Nephron (organoid): ENCODE measurements around the gene RNF151.
A peak's percentile ranks its signal among the peaks of the same experiment; 100 is the strongest.

Experiments
- H3K27ac Mint-ChIP-seq, 3 experiments: 2 replicates each; pipeline ENCODE4 v1.8.0; 2020; ENCODE audit warnings: mixed read lengths in 3 of 3, mild to moderate bottlenecking in 2 of 3, moderate library complexity in 1 of 3
- H3K27me3 Mint-ChIP-seq: 2 replicates; pipeline ENCODE4 v1.8.0; 2021; ENCODE audit warnings: low read depth, mild to moderate bottlenecking, moderate library complexity, mixed read lengths
- H3K36me3 Mint-ChIP-seq: 2 replicates; pipeline ENCODE4 v1.8.0; 2020; ENCODE audit warnings: low read depth, mixed read lengths
- H3K4me1 Mint-ChIP-seq: 2 replicates; pipeline ENCODE4 v1.8.0; 2020; ENCODE audit warnings: mixed read lengths
- H3K4me3 Mint-ChIP-seq, 3 experiments: 2 replicates each; pipeline ENCODE4 v1.8.0; 2020; ENCODE audit warnings: mild to moderate bottlenecking in 3 of 3, mixed read lengths in 3 of 3, moderate library complexity in 2 of 3
- H3K9me3 Mint-ChIP-seq: 2 replicates; pipeline ENCODE4 v1.8.0; 2020; ENCODE audit warnings: mixed read lengths
- TF ChIP-seq, protein P1 (sequence below), 3 experiments: fragments of 200-600 bp; sonication (generic); IDR thresholded peaks; one replicate each; pipeline ENCODE4 v1.5.0; 2021; ENCODE audit warnings: antibody characterized with exemption in 3 of 3; ENCODE audit not compliant: unreplicated experiment in 3 of 3

The RNF151 gene

DNA sequence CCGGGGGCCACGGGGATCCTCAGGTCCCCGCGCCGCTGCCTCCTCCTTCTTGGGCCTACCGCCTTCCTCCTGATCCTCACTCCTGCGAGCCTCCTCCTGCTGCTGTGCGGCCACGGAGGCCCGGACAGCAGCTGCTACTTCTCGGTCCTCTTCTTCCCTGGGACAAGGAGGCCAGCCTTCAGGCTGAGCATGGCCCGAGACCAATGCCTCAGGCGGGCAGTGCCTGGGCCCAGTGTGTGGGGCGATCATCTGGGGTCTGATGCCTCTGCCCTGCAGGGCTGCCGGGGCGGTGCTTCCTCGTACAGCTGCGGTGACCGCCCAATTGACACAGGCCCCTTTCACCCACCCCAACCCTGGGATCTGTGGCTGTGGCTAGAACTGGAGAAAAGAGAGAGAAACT lies 34.4 kb downstream of the RNF151 start:
- TF ChIP-seq, protein P1, sequence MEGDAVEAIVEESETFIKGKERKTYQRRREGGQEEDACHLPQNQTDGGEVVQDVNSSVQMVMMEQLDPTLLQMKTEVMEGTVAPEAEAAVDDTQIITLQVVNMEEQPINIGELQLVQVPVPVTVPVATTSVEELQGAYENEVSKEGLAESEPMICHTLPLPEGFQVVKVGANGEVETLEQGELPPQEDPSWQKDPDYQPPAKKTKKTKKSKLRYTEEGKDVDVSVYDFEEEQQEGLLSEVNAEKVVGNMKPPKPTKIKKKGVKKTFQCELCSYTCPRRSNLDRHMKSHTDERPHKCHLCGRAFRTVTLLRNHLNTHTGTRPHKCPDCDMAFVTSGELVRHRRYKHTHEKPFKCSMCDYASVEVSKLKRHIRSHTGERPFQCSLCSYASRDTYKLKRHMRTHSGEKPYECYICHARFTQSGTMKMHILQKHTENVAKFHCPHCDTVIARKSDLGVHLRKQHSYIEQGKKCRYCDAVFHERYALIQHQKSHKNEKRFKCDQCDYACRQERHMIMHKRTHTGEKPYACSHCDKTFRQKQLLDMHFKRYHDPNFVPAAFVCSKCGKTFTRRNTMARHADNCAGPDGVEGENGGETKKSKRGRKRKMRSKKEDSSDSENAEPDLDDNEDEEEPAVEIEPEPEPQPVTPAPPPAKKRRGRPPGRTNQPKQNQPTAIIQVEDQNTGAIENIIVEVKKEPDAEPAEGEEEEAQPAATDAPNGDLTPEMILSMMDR (IDR thresholded peaks at IDR 0.05; ENCODE audit: unreplicated experiment in 3 of 3) = no peak
- Mint-ChIP-seq H3K4me1 (peaks cover 14% of the 10 kb centered on the region), H3K9me3 (no peaks in the 10 kb centered on the region), H3K36me3 (peaks cover 18% of the 10 kb centered on the region), H3K4me3 (no peak overlapping the region), H3K27me3 (no peaks in the 10 kb centered on the region), H3K27ac (no peak overlapping the region)

DNA sequence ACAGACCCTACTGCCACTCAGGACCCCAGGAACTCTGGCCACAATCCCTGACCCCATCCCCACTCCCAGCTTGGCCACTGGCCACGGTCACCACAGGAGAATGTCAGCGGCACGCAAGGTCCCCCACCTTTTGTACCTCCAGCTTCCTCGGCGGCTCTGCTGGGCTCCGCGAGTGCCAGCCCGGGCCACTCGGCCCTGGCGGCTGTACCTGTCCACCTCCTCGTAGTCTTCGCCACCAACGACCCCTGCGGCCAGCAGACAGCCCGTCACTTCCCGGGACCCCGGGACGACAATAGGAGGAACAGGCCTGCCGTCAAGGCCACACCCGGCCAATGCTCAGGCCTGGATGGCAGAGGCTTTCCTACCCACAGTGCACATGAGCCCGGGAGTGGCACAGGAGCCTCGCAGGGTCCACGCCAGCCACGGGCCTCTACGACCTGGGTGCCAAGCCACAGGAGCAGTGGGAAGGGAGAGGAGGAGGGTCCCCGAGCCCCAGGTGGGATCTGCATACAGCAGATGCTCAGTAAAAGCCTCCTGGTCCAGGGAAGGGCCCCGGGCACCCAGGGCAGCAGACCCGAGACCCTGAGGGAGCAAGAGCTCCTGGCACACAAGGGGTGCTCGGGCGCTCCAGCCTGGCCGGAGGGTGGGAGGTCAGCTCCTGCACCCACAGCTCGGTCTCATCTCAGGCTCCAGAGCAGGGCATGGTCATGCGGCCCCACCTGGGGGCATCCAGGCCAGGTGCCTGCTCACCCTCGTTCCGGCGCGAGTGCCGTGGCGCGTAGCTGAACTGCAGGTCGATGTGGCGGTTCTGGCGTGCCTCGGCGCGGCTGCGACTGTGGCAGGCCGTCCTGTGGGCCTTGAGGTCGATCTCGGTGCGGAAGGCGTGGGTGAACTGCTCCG lies 35.0 kb downstream of the RNF151 start:
- no peak overlapping the region for H3K27ac Mint-ChIP-seq
- TF ChIP-seq, protein P1 (IDR thresholded peaks at IDR 0.05; ENCODE audit: unreplicated experiment in 3 of 3) = no peak

DNA sequence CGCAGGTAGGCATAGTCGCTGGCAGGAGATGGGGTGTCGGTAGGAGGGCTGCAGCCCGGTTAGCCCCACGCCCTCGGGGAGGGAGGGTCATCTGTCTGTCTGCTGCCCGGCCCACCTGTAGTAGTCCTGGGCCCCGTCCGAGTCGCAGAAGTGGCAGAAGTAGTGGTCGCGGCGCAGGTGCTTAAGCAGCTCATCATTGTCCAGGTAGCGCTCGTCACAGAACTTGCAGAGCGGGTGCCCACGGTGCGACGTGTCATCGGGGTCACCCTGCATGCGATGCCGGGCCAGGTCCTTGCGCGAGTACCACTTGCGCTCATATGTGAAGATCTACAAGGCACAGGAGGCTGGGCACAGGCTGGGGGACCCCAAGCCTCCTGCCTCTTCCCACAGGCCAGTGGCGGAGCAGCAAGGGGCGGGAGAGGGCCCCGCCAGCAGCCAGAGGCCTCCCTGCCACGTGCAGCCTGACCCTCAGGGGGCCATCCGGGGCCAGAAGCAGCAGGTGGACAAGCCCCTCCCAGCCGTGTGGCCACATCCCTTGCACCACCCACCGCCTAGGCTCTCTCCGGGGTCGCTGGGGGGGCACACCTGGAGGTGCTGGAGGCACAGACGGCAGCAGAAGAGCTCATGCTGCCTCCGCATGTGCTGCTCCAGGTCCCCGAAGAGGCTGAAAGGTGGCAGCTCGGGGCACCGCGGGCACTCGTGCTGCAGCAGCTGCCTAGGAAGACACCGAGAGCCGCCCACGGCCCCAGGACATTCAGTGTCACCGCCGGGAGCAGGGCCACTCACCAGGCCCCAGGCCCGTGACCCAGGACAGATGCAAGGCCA lies 36.0 kb downstream of the RNF151 start:
- TF ChIP-seq, protein P1 (IDR thresholded peaks at IDR 0.05; ENCODE audit: unreplicated experiment in 3 of 3) = no peak
- Mint-ChIP-seq H3K9me3 (no peaks in the 10 kb centered on the region), H3K36me3 (peaks cover 14% of the 10 kb centered on the region), H3K27ac (no peak overlapping the region), H3K4me1 (peaks cover 19% of the 10 kb centered on the region), H3K27me3 (peaks cover 4% of the 10 kb centered on the region), H3K4me3 (no peak overlapping the region)

More for the DNA sequence above, 35.0 kb downstream of the RNF151 start:
- H3K4me1 Mint-ChIP-seq = peaks cover 16% of the 10 kb centered on the region
- H3K27me3 Mint-ChIP-seq = peaks cover 2% of the 10 kb centered on the region
- no peaks in the 10 kb centered on the region for H3K9me3 Mint-ChIP-seq
- H3K4me3 Mint-ChIP-seq = no peak overlapping the region
- H3K36me3 Mint-ChIP-seq = peaks cover 18% of the 10 kb centered on the region

DNA sequence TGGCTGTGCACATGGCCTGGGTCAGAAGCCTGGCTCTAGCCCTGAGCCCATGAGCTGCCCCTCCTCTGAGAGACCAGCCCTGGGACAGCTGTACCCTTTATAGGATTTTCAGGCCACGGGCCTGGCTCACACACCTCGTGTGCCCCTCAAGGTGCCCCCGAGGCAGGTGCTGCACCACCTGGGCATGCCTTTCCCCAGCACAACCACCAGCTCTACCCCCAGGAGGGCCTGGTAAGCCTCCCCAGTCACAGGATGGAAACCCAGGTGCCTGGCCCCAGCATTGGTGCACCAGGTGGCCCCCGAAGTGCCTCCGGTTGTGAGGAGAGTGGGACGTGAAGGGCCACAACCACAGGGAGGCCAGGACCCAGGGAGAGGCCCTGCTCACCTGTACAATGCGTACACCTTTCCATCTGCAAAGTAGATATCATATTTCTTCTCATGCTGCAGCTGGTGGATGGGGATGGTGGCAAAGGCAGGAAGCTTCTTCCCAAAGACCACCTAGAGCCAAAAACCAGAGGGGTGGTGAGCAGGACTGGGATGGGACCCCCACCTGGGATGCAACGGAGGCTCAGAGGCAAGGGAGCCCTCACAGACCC lies 36.7 kb downstream of the RNF151 start:
- TF ChIP-seq, protein P1 (IDR thresholded peaks at IDR 0.05; ENCODE audit: unreplicated experiment in 3 of 3) = no peak
- H3K27me3 Mint-ChIP-seq = peaks cover 4% of the 10 kb centered on the region
- no peak overlapping the region for H3K4me3 Mint-ChIP-seq
- peaks cover 10% of the 10 kb centered on the region for H3K36me3 Mint-ChIP-seq
- no peaks in the 10 kb centered on the region for H3K9me3 Mint-ChIP-seq
- H3K4me1 Mint-ChIP-seq = peaks cover 25% of the 10 kb centered on the region
- H3K27ac Mint-ChIP-seq = no peak overlapping the region

DNA sequence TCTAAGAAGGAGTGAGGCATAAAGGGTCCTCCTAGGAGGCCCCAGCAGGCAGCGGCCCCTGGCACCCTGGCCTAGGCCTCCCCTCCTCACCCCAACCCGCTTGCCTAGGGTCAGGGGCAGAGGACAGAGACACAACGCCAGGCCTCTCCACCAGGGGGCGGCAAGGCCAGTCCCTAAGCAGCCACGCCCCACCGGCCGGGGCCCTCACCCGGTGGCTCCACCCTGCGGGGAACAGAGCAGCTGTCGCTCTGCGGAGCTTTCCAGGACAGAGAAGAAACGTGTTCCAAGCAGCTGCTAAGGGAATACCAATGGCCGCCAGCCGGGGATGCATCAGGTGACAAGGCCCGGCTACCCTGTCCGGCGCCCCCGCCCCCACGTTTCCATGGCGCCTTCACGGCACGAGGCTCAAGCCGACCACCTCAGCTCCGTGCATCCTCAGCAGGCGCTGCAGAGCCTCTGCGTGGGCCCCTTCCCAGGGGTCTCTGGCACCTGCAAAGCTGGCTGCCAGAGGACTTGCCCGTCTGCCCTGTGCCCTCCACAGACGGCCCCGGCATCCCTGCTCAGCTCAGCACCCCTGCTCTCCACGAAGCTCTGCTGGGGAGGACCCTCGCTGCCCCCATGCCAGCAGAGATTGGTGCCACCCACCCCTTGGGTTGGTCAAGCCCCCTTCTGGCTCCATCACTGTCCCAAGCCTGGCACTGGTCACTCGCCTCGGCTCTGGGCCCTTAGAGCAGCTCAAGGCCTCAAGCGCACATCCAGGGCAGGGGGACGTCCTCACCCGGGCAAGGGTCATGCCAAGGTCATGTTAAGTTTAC lies 37.4 kb downstream of the RNF151 start:
- Mint-ChIP-seq H3K4me1 (peaks cover 32% of the 10 kb centered on the region), H3K4me3 (no peak overlapping the region), H3K36me3 (peaks cover 8% of the 10 kb centered on the region), H3K27ac (no peak overlapping the region), H3K27me3 (peaks cover 4% of the 10 kb centered on the region), H3K9me3 (no peaks in the 10 kb centered on the region)
- TF ChIP-seq, protein P1 (IDR thresholded peaks at IDR 0.05; ENCODE audit: unreplicated experiment in 3 of 3) = peak; percentile 94 to 97 (median 96)
